ENCODE data around the gene OR51B4. TPM values are rescaled to one million over a fixed set of nuclear protein-coding genes. Genes with fewer than 3 reads are reported as not detected.

The OR51B4 gene
- total RNA-seq, 3 donors from 2014 or later = 0.48 TPM; not detected in 2

DNA sequence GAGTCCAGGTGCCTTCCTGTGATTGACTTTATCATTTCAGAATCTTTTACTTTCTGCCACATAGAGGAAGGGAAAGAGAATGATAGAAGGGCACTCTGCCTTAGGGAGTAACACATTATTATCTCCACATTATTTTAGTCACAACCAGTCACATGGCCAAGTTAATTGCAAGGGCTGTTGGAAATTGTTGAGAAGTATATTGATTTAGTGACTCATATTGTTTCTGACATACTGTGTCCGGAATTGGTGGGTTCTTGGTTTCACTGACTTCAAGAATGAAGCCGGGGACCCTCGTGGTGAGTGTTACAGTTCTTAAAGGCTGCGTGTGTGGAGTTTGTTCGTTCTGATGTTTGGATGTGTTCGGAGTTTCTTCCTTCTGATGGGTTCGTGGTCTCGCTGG lies 8.7 kb downstream of the OR51B4 start:
- Histone ChIP-seq H3K9me3 (no peaks in the 10 kb centered on the region), H3K4me1 (no peaks in the 10 kb centered on the region), H3K36me3 (no peaks in the 10 kb centered on the region), H3K27me3 (no peaks in the 10 kb centered on the region), H3K27ac (no peak overlapping the region), H3K4me3 (no peak overlapping the region)
- no peak for DNase-seq (ENCODE audit: low spot score in 2 of 2)
- intact Hi-C loops (cut with DNase I; ENCODE audit: low total_unique reads) = no loop called here
- TF ChIP-seq POLR2AphosphoS5 (IDR thresholded peaks at IDR 0.05) (no peak), POLR2A (IDR thresholded peaks at IDR 0.05) (no peak)
- TF ChIP-seq, protein P1, sequence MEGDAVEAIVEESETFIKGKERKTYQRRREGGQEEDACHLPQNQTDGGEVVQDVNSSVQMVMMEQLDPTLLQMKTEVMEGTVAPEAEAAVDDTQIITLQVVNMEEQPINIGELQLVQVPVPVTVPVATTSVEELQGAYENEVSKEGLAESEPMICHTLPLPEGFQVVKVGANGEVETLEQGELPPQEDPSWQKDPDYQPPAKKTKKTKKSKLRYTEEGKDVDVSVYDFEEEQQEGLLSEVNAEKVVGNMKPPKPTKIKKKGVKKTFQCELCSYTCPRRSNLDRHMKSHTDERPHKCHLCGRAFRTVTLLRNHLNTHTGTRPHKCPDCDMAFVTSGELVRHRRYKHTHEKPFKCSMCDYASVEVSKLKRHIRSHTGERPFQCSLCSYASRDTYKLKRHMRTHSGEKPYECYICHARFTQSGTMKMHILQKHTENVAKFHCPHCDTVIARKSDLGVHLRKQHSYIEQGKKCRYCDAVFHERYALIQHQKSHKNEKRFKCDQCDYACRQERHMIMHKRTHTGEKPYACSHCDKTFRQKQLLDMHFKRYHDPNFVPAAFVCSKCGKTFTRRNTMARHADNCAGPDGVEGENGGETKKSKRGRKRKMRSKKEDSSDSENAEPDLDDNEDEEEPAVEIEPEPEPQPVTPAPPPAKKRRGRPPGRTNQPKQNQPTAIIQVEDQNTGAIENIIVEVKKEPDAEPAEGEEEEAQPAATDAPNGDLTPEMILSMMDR (IDR thresholded peaks at IDR 0.05) = no peak

DNA sequence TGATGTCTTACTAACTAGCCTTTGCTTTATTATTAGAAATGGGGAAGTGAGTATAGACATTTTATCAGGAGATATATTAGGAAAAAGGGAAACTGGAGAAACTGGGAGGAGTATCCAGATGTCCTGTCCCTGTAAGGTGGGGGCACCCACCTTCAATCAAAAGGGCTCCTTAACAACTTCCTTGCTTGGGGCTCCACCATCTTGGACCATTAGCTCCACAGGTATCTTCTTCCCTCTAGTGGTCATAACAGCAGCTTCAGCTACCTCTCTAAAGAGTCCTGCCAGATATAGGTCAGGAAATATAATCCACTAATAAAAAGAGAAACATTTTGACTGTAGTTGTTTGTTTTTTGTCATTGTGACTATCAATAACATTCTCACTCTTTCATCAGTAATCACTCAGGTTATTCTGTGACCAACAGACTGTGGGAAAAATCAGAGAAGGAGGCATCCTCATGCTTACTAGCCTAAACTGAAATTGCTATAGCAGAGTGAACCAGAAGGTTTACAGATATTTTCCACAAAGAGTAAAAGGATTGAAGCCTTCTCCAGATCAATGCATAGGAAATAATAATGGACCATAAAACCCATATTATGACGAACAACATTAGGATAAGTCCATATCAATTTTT lies 10.4 kb downstream of the OR51B4 start:
- intact Hi-C loops (cut with DNase I; ENCODE audit: low total_unique reads) = no loop called here
- Histone ChIP-seq H3K27ac (no peak overlapping the region), H3K27me3 (no peaks in the 10 kb centered on the region), H3K36me3 (no peaks in the 10 kb centered on the region), H3K9me3 (no peaks in the 10 kb centered on the region), H3K4me3 (no peak overlapping the region), H3K4me1 (no peaks in the 10 kb centered on the region)
- TF ChIP-seq POLR2AphosphoS5 (IDR thresholded peaks at IDR 0.05) = no peak
- DNase-seq (ENCODE audit: low spot score in 2 of 2) = no peak

DNA sequence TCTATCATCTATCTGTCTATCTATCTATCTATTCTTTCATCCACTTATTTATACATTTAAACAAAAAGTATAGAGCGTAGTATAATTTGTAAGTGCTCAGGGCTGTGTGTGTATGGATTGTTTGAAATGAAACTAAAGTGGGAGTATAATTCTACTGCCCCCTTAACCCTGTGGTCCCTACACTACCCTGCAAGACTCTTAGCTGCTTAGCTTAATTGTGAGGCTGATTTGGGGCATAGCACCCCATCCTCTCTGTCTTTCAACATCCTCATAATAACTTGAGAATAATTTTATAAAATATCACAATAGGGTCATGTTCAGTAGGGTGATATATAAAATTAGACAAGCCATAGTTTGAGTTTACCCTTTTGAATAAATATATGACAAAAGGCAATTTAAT lies 11.6 kb downstream of the OR51B4 start:
- TF ChIP-seq, protein P1 (IDR thresholded peaks at IDR 0.05) = no peak
- TF ChIP-seq POLR2A (IDR thresholded peaks at IDR 0.05) = no peak
- TF ChIP-seq POLR2AphosphoS5 (IDR thresholded peaks at IDR 0.05) = no peak
- DNase-seq (ENCODE audit: low spot score in 2 of 2) = no peak
- no peaks in the 10 kb centered on the region for H3K4me1 ChIP-seq
- H3K27ac ChIP-seq = no peak overlapping the region
- intact Hi-C loops (cut with DNase I; ENCODE audit: low total_unique reads) = no loop called here
- no peak overlapping the region for H3K4me3 ChIP-seq
- no peaks in the 10 kb centered on the region for H3K9me3 ChIP-seq
- no peaks in the 10 kb centered on the region for H3K36me3 ChIP-seq
- no peaks in the 10 kb centered on the region for H3K27me3 ChIP-seq

DNA sequence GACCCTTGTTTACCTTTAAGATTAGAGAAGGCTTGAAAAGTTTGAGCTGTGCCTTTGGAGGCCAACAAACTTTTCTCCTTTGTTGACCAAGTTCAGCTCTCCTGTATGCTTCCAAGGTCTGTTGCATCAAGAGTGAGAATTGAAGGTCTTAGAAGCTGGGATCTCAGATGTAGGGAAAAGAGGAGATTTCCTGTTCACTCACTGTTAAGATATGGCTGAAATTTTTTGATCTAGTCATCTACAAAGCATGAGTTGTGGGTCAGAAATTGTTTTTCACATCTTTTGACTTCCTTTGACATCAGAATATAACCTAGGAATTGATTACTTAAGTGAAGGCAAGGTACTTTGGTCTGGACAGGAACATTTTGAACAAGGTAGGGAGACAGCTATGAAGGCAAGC lies 12.1 kb downstream of the OR51B4 start:
- Histone ChIP-seq H3K9me3 (no peaks in the 10 kb centered on the region), H3K36me3 (no peaks in the 10 kb centered on the region), H3K4me3 (no peak overlapping the region), H3K4me1 (no peaks in the 10 kb centered on the region), H3K27me3 (no peaks in the 10 kb centered on the region), H3K27ac (no peak overlapping the region)
- TF ChIP-seq POLR2AphosphoS5 (IDR thresholded peaks at IDR 0.05) = no peak
- TF ChIP-seq, protein P1 (IDR thresholded peaks at IDR 0.05) = no peak
- no peak for TF ChIP-seq POLR2A (IDR thresholded peaks at IDR 0.05)
- intact Hi-C loops (cut with DNase I; ENCODE audit: low total_unique reads) = no loop called here
- DNase-seq (ENCODE audit: low spot score in 2 of 2) = no peak

DNA sequence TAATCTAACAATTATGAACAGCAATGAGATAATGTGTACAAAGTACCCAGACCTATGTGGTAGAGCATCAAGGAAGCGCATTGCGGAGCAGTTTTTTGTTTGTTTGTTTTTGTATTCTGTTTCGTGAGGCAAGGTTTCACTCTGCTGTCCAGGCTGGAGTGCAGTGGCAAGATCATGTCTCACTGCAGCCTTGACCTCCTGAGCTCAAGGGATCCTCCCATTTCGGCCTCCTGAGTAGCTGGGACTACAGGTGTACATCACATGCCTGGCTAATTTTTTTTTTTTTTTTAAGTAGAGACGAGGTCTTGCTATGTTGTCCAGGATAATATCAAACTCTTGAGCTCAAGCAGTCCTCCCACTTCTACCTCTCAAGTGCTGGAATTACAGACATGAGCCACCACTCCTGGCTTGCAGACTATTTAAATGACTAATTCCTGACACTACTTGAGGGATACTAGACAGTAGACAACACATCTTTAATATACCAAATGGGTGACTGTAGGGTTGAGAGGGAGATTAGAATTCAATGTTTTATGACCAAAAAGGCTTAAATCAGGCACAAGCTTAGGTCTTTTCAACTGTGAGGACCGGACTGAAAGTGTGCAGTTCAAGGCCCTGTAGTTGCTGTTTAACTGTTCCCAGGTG lies 12.7 kb downstream of the OR51B4 start:
- no peak for DNase-seq (ENCODE audit: low spot score in 2 of 2)
- Histone ChIP-seq H3K27ac (no peak overlapping the region), H3K9me3 (no peaks in the 10 kb centered on the region), H3K27me3 (no peaks in the 10 kb centered on the region), H3K36me3 (no peaks in the 10 kb centered on the region), H3K4me3 (no peak overlapping the region), H3K4me1 (no peaks in the 10 kb centered on the region)
- intact Hi-C loops (cut with DNase I; ENCODE audit: low total_unique reads) = no loop called here
- TF ChIP-seq POLR2AphosphoS5 (IDR thresholded peaks at IDR 0.05) = no peak
- TF ChIP-seq POLR2A (IDR thresholded peaks at IDR 0.05) = no peak

DNA sequence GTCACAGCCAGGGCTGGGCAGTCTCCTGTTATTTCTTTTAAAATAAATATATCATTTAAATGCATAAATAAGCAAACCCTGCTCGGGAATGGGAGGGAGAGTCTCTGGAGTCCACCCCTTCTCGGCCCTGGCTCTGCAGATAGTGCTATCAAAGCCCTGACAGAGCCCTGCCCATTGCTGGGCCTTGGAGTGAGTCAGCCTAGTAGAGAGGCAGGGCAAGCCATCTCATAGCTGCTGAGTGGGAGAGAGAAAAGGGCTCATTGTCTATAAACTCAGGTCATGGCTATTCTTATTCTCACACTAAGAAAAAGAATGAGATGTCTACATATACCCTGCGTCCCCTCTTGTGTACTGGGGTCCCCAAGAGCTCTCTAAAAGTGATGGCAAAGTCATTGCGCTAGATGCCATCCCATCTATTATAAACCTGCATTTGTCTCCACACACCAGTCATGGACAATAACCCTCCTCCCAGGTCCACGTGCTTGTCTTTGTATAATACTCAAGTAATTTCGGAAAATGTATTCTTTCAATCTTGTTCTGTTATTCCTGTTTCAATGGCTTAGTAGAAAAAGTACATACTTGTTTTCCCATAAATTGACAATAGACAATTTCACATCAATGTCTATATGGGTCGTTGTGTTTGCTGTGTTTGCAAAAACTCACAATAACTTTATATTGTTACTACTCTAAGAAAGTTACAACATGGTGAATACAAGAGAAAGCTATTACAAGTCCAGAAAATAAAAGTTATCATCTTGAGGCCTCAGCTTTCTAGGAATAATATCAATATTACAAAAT lies 13.4 kb downstream of the OR51B4 start:
- TF ChIP-seq, protein P1 (IDR thresholded peaks at IDR 0.05) = no peak
- TF ChIP-seq POLR2AphosphoS5 (IDR thresholded peaks at IDR 0.05) (no peak), POLR2A (IDR thresholded peaks at IDR 0.05) (no peak)
- no peaks in the 10 kb centered on the region for H3K27me3 ChIP-seq
- H3K4me1 ChIP-seq = no peaks in the 10 kb centered on the region
- H3K4me3 ChIP-seq = no peak overlapping the region
- no peaks in the 10 kb centered on the region for H3K9me3 ChIP-seq
- H3K27ac ChIP-seq = no peak overlapping the region
- H3K36me3 ChIP-seq = no peaks in the 10 kb centered on the region
- intact Hi-C loops (cut with DNase I; ENCODE audit: low total_unique reads) = no loop called here
- no peak for DNase-seq (ENCODE audit: low spot score in 2 of 2)

Data from breast epithelium (tissue), 4 donors.